Epithelial cell of proximal tubule (primary cell): ENCODE measurements around the gene NSG1. TPM values are rescaled to one million over a fixed set of nuclear protein-coding genes. Genes with fewer than 3 reads are reported as not detected.

Experiments used
- DNase-seq: peaks from one replicate; pipeline ENCODE4 v3.0.0-alpha.2; 2011; ENCODE audit warnings: low read depth
- H3K4me3 ChIP-seq: 2 replicates; pipeline ENCODE4 v1.5.1; 2011; ENCODE audit warnings: low read depth, mild to moderate bottlenecking, low read length
- total RNA-seq: library from RNA; depleted of rRNA; stranded (reverse); fragments of >200 nt; gene quantifications from 2 replicates; pipeline ENCODE4 v1.2.3, GENCODE V29; 2015
- TF ChIP-seq, protein P1 (sequence below): conservative IDR thresholded peaks from 2 replicates; pipeline ENCODE4 v1.5.1; 2012; ENCODE audit warnings: low read depth, mild to moderate bottlenecking, low read length

Gene NSG1
- total RNA-seq, 1 donor from 2014 or later: 3.2 TPM

DNA sequence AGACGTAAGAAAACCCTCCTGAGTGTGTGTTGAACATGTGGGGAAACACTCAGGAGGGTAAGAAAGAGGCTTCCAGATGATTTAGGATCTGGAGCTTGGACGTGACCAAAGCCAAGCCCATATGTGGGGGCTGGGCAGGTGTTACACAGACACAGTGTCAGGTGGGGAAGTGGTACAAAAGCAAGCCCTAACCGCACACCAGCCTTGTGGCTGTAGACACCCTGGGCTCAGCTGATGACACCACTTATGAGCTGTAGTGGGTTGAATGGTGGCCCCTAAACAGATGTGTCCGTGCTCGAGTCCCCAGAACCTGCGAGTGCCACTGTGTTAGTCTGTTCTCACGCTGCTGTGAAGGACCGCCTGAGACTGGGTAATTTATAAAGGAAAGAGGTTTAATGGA, 25.0 kb upstream of the NSG1 start:
- H3K4me3 ChIP-seq: no peak overlapping the region
- TF ChIP-seq, protein P1, sequence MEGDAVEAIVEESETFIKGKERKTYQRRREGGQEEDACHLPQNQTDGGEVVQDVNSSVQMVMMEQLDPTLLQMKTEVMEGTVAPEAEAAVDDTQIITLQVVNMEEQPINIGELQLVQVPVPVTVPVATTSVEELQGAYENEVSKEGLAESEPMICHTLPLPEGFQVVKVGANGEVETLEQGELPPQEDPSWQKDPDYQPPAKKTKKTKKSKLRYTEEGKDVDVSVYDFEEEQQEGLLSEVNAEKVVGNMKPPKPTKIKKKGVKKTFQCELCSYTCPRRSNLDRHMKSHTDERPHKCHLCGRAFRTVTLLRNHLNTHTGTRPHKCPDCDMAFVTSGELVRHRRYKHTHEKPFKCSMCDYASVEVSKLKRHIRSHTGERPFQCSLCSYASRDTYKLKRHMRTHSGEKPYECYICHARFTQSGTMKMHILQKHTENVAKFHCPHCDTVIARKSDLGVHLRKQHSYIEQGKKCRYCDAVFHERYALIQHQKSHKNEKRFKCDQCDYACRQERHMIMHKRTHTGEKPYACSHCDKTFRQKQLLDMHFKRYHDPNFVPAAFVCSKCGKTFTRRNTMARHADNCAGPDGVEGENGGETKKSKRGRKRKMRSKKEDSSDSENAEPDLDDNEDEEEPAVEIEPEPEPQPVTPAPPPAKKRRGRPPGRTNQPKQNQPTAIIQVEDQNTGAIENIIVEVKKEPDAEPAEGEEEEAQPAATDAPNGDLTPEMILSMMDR: no peak
- DNase-seq: no peak

DNA sequence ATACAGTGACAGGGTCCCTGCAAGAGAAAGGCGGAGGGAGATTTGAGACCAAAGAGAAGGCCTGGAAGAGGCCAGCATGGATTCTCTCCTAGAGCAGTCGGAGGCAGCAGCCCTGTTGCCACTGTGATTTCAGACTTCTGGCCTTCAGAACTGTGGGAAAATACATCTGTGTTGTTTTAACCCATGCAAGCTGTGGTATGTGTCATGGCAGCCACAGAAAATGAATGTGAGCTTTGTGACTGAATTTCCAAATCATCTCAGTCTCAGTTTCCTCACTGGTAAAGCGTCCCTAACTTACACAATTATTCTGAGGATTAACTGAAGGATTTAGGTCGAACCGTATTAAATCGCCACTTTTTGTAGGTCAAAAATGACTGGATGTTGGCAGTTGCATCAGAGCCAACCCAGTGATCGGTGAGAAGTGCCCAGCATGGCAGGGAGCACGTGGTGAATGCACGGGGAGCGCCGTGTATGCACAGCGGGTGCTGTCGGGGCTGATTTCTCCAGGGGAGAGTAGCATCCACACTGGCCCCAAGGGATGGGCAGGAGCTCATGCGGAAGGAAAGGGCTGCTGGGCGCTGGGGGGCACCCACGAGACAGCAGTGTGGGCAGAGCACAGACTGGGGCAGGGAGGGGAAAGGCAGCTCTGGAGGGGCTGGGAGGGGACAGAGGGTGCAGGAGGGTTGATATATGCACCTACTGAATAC, 23.8 kb upstream of the NSG1 start:
- no peak overlapping the region for H3K4me3 ChIP-seq
- DNase-seq: no peak
- TF ChIP-seq, protein P1: no peak

- no peak for DNase-seq
- H3K4me3 ChIP-seq: no peak overlapping the region
- TF ChIP-seq, protein P1: no peak
Observed at GRCh38 chr4:4364061-4364460, 22.8 kb upstream of the NSG1 start.

DNA sequence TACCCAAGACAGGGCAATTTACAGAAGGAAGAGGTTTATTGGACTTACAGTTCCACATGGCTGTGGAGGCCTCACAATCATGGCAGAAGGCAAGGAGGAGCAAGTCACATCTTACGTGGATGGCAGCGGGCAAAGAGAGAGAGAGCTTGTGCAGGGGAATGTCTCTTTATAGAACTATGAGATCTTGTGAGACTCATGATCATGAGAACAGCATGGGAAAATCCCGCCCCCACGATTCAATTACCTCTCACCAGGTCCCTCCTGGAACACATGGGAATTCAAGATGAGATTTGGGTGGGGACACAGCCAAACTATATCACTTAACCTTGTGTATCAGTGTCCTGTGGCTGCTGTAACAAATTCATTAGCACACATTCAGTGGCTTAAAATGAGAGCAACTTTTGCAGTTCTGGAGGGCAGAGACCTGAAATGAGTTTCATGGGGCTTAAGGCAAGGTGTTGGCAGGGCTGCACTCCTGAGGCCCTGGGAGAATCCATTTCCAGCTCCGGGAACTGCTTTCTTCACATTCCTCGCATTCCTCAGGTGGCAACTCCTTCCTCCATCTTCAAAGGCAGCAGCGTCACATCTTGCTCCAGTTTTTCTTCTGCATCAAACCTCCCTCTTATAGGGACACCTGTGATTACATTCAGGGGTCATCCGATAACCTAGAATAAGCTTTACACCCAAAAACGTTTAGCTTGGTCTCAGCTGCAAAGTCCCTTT, 22.3 kb upstream of the NSG1 start:
- no peak overlapping the region for H3K4me3 ChIP-seq
- no peak for DNase-seq
- TF ChIP-seq, protein P1: no peak

DNA sequence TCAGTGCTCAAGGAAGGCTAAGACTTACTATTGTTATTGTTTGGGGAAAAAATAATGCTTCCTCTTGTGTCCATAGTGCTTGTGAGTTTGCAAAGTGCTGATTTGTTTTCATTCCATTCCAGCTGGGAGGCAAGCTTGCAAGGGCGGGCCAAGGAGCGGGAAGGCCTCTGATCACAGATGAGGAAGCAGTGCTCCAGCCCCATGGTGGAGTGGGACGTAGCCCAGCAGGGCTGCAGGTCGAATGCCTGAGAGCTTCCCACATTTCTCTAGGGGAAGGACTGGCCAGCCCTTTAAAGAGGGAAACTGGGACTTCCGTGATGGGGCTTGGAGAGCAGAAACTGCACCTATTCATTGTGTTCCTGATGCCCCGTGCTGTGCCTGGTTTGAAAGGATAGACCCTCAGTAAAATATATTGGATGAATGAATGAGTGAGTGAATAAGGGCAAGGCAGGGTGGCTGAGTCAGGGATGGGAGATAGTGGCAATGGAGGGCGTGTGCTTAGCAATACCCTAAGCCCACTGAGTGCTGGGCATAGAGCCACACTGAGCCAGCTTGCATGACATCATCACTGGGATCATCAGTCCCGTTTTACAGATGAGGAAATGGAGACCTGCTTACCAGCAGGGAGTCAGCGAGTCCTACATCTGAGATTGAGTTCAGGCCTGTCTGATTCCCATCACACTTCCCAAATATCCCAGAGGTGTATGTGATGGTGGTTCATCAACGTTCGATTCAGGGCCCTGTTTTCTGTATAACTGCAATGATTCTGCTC, 17.9 kb upstream of the NSG1 start:
- no peak for DNase-seq
- H3K4me3 ChIP-seq: no peak overlapping the region
- TF ChIP-seq, protein P1: no peak

- no peak overlapping the region for H3K4me3 ChIP-seq
- TF ChIP-seq, protein P1: no peak
- DNase-seq: no peak
Observed at GRCh38 chr4:4374388-4375098, 12.4 kb upstream of the NSG1 start.
